Pons (tissue), 1 donor: ENCODE data around the gene NSMCE1.
A peak's percentile ranks its signal among the peaks of the same experiment; 100 is the strongest.

ENCODE experiments used
- DNase-seq: peaks from one replicate; pipeline ENCODE4 v3.0.0-alpha.2; 2016; ENCODE audit warnings: low spot score

NSMCE1 gene

GRCh38 chr16:27229891-27230470, 38.6 kb downstream of the NSMCE1 start:
- DNase-seq: no peak

DNA sequence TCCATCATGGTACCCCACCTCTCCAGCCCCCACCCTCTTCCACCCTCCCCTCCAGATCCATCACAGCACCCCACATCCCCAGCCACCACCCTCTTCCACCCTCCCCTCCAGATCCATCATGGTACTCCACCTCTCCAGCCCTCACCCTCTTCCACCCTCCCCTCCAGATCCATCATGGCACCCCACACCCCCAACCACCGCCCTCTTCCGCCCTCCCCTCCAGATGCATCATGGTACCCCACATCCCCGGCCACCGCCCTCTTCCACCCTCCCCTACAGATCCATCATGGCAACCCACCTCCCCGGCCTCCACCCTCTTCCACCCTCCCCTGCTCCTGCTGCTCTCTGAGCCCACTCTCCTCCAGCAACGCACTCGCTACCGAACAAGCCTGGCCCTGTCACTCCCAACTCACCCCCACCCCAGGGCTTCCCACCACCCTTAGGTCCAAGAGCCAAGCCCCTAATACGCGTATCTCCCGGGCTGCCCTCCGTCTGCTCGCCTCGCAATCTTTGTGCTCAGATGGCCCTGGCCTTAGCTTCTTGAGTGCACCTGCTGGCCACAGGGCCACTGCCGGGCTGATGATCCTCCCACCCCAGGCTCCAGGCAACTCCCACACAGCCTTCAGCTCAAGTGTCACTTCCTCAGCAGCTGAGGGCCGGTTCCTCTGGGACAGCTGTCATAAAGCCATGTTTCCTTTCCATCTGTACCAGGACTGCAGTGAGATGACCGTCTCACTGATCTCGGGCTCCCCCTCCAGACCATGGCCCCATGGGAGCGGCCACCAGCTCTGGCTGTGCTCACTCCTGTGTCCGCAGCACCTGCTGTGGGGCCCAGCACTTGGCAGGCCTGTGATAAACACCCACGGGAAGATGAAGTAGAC, 39.7 kb downstream of the NSMCE1 start:
- no peak for DNase-seq

- no peak for DNase-seq
Observed at GRCh38 chr16:27228045-27228444, 40.5 kb downstream of the NSMCE1 start.

GRCh38 chr16:27226976-27227705, 41.4 kb downstream of the NSMCE1 start:
- DNase-seq: no peak

GRCh38 chr16:27226476-27226875, 42.1 kb downstream of the NSMCE1 start:
- DNase-seq: no peak

- DNase-seq: no peak
Observed at GRCh38 chr16:27225536-27226360, 42.8 kb downstream of the NSMCE1 start.

DNA sequence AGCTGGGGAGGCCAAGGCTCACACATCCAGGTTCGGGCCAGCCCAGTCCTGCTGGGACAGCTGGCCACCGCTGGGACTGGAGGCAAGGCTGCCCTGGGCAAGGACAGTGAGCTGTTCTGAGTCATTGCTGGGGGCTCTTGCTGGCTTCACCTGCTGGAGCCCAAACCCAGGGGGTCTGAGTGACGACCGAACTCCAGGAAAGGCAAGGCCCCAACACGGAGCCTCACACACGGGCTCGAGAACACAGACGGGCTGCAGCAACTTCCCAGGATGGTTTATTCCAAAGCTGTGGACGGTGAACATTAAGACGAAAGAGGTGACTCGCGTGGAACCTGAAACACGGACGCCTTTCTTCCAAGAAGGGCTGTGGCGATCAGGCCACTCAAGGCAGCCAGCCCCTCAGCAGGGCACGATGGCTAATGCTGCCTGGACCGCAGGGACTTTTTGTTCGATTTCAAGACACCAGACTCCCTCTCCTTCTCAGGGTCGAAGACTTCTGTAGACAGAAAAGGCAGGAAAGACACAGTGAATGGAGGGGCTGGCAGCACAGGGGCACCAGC, 43.8 kb downstream of the NSMCE1 start:
- DNase-seq: no peak

DNA sequence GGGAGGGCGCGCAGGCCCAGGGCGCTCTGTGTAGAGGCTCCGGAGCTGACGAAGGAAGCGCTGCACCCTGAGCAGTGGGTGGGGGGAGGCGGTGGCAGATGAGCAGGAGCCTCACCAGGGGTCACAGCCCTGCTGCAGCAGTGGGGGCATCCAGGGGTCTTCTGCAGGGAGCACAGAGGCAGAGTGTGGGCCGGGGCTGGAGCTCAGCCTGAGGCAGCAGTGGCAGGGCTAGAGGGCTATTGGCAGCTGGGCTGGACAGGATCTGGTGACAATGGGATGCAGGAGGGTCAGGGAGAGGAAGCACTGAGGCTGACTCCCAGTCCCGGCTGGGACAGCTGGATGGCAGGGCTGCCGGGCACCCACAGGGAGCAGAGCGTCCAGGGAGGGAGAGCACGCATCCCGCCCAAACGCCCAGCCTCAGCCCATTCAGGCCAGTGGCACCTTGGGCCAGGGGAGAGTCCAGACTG, 44.3 kb downstream of the NSMCE1 start:
- no peak for DNase-seq

DNA sequence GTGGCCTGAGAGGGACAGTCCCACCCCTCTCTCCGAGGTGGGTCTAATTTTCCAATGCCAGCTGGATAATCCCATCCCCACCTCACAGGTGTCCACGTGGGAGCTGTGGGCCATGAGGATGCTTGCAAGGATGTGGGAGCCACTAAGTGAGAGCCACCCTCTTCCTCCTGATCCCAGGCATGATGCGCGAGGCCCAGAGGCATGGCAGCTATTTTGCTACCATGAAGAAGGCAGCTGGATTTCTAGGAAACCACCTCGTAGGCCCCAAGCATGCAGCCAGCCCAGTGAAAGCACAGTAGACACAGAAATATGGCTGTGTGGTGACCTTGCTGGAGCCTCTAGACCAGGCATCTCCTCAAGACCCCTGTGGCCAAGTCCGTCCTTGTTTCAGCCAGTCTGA, 44.9 kb downstream of the NSMCE1 start:
- no peak for DNase-seq

GRCh38 chr16:27223226-27223610, 45.4 kb downstream of the NSMCE1 start:
- no peak for DNase-seq

- no peak for DNase-seq
Observed at GRCh38 chr16:27222249-27223225, 46.0 kb downstream of the NSMCE1 start.

DNA sequence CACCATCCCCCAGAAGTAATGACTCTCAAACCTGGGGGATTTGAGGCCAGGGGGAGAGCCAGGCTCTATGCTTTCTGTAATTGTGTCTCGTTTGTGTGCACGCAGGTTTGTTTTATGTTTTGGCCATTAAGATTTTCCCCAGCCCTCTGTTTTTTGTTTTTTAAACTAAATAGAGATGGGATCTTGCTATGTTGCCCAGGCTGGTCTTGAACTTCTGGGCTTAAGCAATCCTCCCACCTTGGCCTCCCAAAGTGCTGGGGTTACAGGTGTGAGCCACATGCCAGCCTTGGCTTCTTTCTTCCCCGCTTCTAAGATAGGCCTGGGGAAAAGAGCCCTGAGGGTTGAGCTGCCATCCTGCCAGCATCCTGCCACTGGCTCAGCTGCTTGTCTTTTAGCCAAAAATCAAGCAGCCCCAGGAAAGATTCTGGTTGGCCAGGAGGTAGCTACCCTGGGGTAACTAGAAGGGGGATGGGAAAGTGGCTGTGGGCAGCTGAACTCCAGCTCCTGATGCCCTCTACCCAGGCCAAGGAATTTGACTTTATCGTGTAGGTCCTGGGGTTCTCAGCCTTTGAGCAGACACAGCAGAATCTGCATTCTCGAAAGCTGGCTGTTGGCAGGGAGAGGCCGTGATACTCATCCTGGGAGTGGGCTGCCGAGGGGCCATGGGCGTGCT, 46.9 kb downstream of the NSMCE1 start:
- DNase-seq: no peak

- no peak for DNase-seq
Observed at GRCh38 chr16:27220991-27221390, 47.6 kb downstream of the NSMCE1 start.

GRCh38 chr16:27220527-27220926, 48.0 kb downstream of the NSMCE1 start:
- no peak for DNase-seq

DNA sequence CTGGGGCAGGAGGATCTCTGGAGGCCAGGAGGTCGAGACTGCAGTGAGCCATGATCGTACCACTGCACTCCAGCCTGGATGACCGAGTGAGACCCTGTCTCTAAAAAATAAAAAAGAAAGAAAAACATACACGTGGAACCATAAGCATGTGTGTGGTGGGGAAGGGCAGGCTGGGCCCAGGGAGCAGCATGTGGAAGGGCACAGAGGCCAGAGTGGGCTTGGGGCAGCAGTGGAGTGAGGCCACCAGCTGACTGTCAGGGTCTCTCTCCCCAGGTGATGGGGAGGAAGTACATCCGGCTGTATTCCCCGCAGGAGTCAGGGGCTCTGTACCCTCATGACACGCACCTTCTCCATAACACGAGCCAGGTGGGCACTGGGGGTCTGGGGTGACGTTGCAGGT, 48.5 kb downstream of the NSMCE1 start:
- DNase-seq: no peak

DNA sequence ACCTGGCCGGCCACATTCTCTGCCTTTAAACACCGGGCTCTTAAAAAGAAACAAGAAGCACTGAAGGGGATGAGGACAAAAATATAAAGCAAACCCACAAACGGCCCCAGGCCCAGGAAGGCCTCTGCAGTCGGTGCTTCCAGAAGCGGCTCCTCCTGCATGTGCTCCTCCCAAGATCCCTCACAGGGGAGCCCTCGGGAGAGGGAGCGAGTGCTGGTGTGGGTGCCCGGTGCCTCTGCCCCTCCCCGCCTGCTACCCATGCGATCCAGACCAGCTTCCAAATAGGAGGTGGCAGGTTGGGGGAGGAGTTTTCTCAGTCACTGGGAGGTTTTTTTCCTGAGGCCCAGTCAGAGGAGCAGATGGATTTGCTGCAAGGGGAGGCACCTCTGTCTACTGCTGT, 49.4 kb downstream of the NSMCE1 start:
- DNase-seq: no peak

DNA sequence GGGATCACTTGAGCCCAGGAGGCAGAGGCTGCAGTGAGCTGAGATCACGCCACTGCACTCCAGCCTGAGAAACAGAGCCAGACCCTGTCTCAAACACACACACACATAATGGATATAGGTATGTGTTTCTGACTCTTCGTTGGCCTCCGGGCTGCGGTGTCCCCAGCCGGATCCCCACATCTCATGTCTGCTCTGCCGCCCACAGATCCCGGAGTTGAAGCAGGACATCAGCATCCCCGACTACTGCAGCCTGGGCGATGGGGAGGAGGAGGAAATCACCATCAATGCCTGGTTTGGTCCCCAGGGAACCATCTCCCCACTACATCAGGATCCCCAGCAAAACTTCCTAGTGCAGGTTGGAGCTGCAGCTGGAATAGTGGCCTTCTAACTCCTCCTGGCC, 49.8 kb downstream of the NSMCE1 start:
- no peak for DNase-seq

GRCh38 chr16:27217256-27217655, 51.3 kb downstream of the NSMCE1 start:
- DNase-seq: peak; percentile 41

GRCh38 chr16:27216297-27216885, 52.2 kb downstream of the NSMCE1 start:
- no peak for DNase-seq
